BLaER1 treated with 17β-estradiol and CSF1 and Interleukin-3, amounts not matched to agents 10 nM and 100 nM (cell line): ENCODE measurements around the gene CT45A8.
"Not testable (repeated sequence)": the region's sequence is repeated elsewhere in the genome, so short reads cannot be mapped to it uniquely, and the experiment has no call there.

ENCODE experiments used
- H3K27ac ChIP-seq, 11 experiments: shearing (Covaris generic); formaldehyde crosslinking; 2 replicates each; pipeline ENCODE4 v1.8.1; 2022
- H3K27me3 ChIP-seq, 11 experiments: shearing (Covaris generic); formaldehyde crosslinking; 2 replicates each; pipeline ENCODE4 v1.8.1; 2022
- H3K36me3 ChIP-seq, 11 experiments: shearing (Covaris generic); formaldehyde crosslinking; 2 replicates each; pipeline ENCODE4 v1.8.1; 2022
- H3K4me1 ChIP-seq, 10 experiments: shearing (Covaris generic); formaldehyde crosslinking; 2 replicates each; pipeline ENCODE4 v1.8.1; 2022
- H3K4me2 ChIP-seq, 11 experiments: shearing (Covaris generic); formaldehyde crosslinking; 2 replicates each; pipeline ENCODE4 v1.8.1; 2022
- H3K4me3 ChIP-seq, 10 experiments: shearing (Covaris generic); formaldehyde crosslinking; 2 replicates each; pipeline ENCODE4 v1.8.1; 2022
- H3K9ac ChIP-seq, 11 experiments: shearing (Covaris generic); formaldehyde crosslinking; 2 replicates each; pipeline ENCODE4 v1.8.1; 2022
- H3K9me3 ChIP-seq, 11 experiments: shearing (Covaris generic); formaldehyde crosslinking; replicated peaks in 1 of 11; 2 replicates each; pipeline ENCODE4 v1.8.1; 2022
- H4K20me1 ChIP-seq, 11 experiments: shearing (Covaris generic); formaldehyde crosslinking; 2 replicates each; pipeline ENCODE4 v1.8.1; 2022
- Cebpa-rat ChIP-seq, 11 experiments: shearing (Covaris generic); IDR thresholded peaks; 2 replicates each; pipeline ENCODE4 v1.8.1; 2022

Gene CT45A8

DNA sequence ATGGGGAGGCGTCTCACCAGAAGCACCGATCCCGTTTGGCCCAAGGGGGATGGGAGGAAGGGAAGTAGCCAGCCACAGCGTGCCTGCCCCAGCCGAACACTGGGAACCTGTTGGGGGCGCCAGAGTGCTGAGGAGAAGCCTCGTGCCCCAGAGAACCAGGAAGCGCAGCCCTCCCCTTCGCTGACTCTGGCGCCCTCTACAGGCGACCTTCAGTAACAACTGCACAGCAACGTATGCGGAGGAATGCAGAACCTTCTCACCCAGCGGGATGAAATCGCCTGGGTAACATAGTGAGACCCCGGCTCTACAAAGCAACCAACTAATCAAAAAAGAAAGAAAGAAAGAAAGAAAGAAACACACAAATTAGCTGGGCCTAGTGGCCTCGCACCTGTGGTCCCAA is at the start of gene CT45A8:
TSS of gene CT45A8 (minus strand) at position 101 of the 400 bp plus-strand sequence. CDS start 3,755 bp downstream, outside the sequence.
- H3K9me3 ChIP-seq, H3K4me1 ChIP-seq, H3K4me3 ChIP-seq, H3K27me3 ChIP-seq, H3K9ac ChIP-seq, H3K4me2 ChIP-seq, H3K27ac ChIP-seq, H4K20me1 ChIP-seq, H3K36me3 ChIP-seq: not testable (repeated sequence)

DNA sequence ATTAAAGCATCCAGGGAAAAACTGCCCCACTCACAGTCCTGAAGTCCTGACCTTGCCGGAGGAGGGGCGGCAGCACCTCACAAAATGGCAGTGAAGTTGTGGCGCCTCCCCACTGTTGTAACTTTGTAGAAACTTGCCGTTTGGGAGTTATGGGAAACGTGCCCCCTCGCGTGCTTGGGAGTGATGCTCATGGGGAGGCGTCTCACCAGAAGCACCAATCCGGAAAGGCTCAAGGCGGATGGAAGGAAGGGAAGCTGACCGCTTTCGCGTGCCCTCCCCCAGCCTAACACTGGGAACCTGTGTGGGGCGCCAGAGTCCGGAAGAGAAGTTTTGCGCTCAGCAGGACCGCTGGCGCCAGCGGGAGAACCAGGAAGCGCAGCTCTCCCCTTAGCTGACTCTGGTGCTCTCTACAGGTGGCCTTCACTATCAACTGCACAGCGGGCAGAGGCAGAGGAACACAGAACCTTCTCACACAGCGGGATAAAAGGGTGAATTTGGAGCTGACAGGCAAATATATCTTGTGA is 39.0 kb upstream of the CT45A8 start, which contains the start of the genes CT45A10 and SAGE1:
TSS of gene CT45A10 (minus strand) at position 151 of the 524 bp plus-strand sequence. CDS start 8,100 bp downstream, outside the sequence.
TSS of gene SAGE1 (plus strand) at position 423 of the 524 bp plus-strand sequence. CDS start 2,527 bp downstream, outside the sequence.
- Histone ChIP-seq H3K4me1 (no peaks in the 10 kb centered on the region), H3K27ac (no peak within 1 kb of the TSS), H3K27me3 (peaks cover 25 to 77% (median 61%) of the 10 kb centered on the region in 11 experiments; a peak in 20 of 22 replicates), H4K20me1 (no peaks in the 10 kb centered on the region), H3K36me3 (no peaks in the 10 kb centered on the region), H3K4me2 (no peak within 1 kb of the TSS), H3K4me3 (no peak within 1 kb of the TSS), H3K9ac (no peak within 1 kb of the TSS), H3K9me3 (peaks cover 0 to 28% (median 7%) of the 10 kb centered on the region in 11 experiments; a peak in 13 of 22 replicates)
- no peak for TF ChIP-seq Cebpa-rat (IDR thresholded peaks at IDR 0.05)

- Histone ChIP-seq H3K9me3 (peaks cover 0 to 31% (median 7%) of the 10 kb centered on the region in 11 experiments; a peak in 13 of 22 replicates), H3K4me1 (no peaks in the 10 kb centered on the region), H3K4me2 (no peak overlapping the region), H3K9ac (no peak overlapping the region), H3K27ac (no peak overlapping the region), H4K20me1 (no peaks in the 10 kb centered on the region), H3K4me3 (no peak overlapping the region), H3K36me3 (no peaks in the 10 kb centered on the region), H3K27me3 (peaks cover 25 to 75% (median 61%) of the 10 kb centered on the region in 11 experiments; a peak in 20 of 22 replicates)
- no peak for TF ChIP-seq Cebpa-rat (IDR thresholded peaks at IDR 0.05)
Measured at GRCh38 chrX:135892781-135893180, 38.4 kb upstream of the CT45A8 start.

DNA sequence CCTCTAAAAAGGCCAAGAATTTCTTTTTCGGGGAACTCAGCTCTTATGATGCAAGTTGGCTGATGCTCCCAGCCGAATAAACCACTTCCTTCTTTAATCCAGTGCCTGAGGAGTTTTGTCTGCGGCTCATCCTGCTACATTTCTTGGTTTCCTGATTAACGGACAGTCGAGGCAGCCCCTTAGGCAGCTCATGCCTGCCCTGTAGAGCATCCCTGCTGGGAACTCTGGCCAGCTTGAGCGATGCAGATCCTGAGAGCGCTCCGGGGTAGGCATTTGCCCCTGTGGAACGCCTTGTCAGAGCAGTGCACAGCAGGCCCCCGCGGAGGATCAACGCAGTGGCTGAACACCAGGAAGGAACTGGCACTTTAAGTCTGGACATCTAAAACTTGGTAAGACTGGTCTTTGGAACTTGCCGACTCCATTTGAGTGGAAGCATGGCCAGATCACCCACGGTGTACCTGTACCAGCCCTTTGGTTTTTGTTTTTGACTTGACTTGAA is 35.8 kb upstream of the CT45A8 start:
- H4K20me1 ChIP-seq, result no peaks in the 10 kb centered on the region
- no peak overlapping the region for H3K4me3 ChIP-seq
- no peaks in the 10 kb centered on the region for H3K36me3 ChIP-seq
- peaks cover 0 to 31% (median 7%) of the 10 kb centered on the region in 11 experiments; a peak in 13 of 22 replicates for H3K9me3 ChIP-seq
- no peak for TF ChIP-seq Cebpa-rat (IDR thresholded peaks at IDR 0.05)
- no peak overlapping the region for H3K4me2 ChIP-seq
- H3K9ac ChIP-seq, result no peak overlapping the region
- no peak overlapping the region for H3K27ac ChIP-seq
- H3K4me1 ChIP-seq, result no peaks in the 10 kb centered on the region
- H3K27me3 ChIP-seq, result peaks cover 21 to 51% (median 45%) of the 10 kb centered on the region in 11 experiments; a peak in 20 of 22 replicates

- H3K4me1 ChIP-seq, H3K9ac ChIP-seq, H3K27ac ChIP-seq, H4K20me1 ChIP-seq, H3K36me3 ChIP-seq, H3K4me2 ChIP-seq, H3K4me3 ChIP-seq: not testable (repeated sequence)
- H3K27me3 ChIP-seq, result peaks cover 19 to 41% (median 35%) of the 10 kb centered on the region in 11 experiments; a peak in 20 of 22 replicates
- H3K9me3 ChIP-seq, result peaks cover 0 to 31% (median 7%) of the 10 kb centered on the region in 11 experiments; a peak in 13 of 22 replicates
Measured at GRCh38 chrX:135888976-135889375, 34.6 kb upstream of the CT45A8 start.

GRCh38 chrX:135888230-135888629 is 33.9 kb upstream of the CT45A8 start:
- H3K36me3 ChIP-seq, H3K9ac ChIP-seq, H4K20me1 ChIP-seq, H3K4me2 ChIP-seq, H3K4me1 ChIP-seq, H3K4me3 ChIP-seq, H3K27ac ChIP-seq: not testable (repeated sequence)
- H3K9me3 ChIP-seq, result peaks cover 0 to 28% (median 7%) of the 10 kb centered on the region in 11 experiments; a peak in 13 of 22 replicates
- H3K27me3 ChIP-seq, result peaks cover 14 to 33% (median 28%) of the 10 kb centered on the region in 11 experiments; a peak in 20 of 22 replicates

- not testable (repeated sequence) for H3K27me3 ChIP-seq, H3K9ac ChIP-seq, H3K4me1 ChIP-seq, H3K4me3 ChIP-seq, H3K27ac ChIP-seq, H4K20me1 ChIP-seq, H3K36me3 ChIP-seq, H3K9me3 ChIP-seq, H3K4me2 ChIP-seq
Measured at GRCh38 chrX:135882741-135883140, 28.4 kb upstream of the CT45A8 start.

DNA sequence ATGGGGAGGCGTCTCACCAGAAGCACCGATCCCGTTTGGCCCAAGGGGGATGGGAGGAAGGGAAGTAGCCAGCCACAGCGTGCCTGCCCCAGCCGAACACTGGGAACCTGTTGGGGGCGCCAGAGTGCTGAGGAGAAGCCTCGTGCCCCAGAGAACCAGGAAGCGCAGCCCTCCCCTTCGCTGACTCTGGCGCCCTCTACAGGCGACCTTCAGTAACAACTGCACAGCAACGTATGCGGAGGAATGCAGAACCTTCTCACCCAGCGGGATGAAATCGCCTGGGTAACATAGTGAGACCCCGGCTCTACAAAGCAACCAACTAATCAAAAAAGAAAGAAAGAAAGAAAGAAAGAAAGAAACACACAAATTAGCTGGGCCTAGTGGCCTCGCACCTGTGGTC is 17.4 kb upstream of the CT45A8 start, which contains the start of gene CT45A9:
TSS of gene CT45A9 (minus strand) at position 101 of the 400 bp plus-strand sequence. CDS start 3,751 bp downstream, outside the sequence.
- H4K20me1 ChIP-seq, H3K9ac ChIP-seq, H3K9me3 ChIP-seq, H3K4me1 ChIP-seq, H3K36me3 ChIP-seq, H3K27me3 ChIP-seq, H3K4me3 ChIP-seq, H3K4me2 ChIP-seq, H3K27ac ChIP-seq: not testable (repeated sequence)

- not testable (repeated sequence) for H3K4me3 ChIP-seq, H3K4me1 ChIP-seq, H3K9ac ChIP-seq, H3K4me2 ChIP-seq, H3K27ac ChIP-seq, H3K36me3 ChIP-seq, H4K20me1 ChIP-seq, H3K27me3 ChIP-seq, H3K9me3 ChIP-seq
Measured at GRCh38 chrX:135837180-135837579, 17.2 kb downstream of the CT45A8 start, which contains the start of gene CT45A7. Gene CT45A7 (minus strand): TSS chrX:135837280. CDS start chrX:135833533, 3,747 bp downstream.

GRCh38 chrX:135819912-135820311 is 34.4 kb downstream of the CT45A8 start, which contains the start of gene CT45A2:
Gene CT45A2 (minus strand): TSS chrX:135820012. CDS start chrX:135816265, 3,747 bp downstream.
- H3K9me3 ChIP-seq, H3K9ac ChIP-seq, H3K4me2 ChIP-seq, H4K20me1 ChIP-seq, H3K36me3 ChIP-seq, H3K27me3 ChIP-seq, H3K4me1 ChIP-seq, H3K27ac ChIP-seq, H3K4me3 ChIP-seq: not testable (repeated sequence)

DNA sequence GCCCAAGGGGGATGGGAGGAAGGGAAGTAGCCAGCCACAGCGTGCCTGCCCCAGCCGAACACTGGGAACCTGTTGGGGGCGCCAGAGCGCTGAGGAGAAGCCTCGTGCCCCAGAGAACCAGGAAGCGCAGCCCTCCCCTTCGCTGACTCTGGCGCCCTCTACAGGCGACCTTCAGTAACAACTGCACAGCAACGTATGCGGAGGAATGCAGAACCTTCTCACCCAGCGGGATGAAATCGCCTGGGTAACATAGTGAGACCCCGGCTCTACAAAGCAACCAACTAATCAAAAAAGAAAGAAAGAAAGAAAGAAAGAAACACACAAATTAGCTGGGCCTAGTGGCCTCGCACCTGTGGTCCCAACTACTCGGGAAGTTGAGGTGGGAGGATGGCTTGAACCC is 51.7 kb downstream of the CT45A8 start, which contains the start of gene CT45A6:
TSS of gene CT45A6 (minus strand) at position 101 of the 400 bp plus-strand sequence. CDS start 3,794 bp downstream, outside the sequence.
- not testable (repeated sequence) for H3K4me2 ChIP-seq, H3K27me3 ChIP-seq, H3K36me3 ChIP-seq, H3K27ac ChIP-seq, H3K9me3 ChIP-seq, H3K4me1 ChIP-seq, H3K4me3 ChIP-seq, H4K20me1 ChIP-seq, H3K9ac ChIP-seq
